D721Med (cell line): ENCODE data around the gene MYO1G.
A peak's percentile ranks its signal among the peaks of the same experiment; 100 is the strongest.

Source experiments
- DNase-seq: peaks from one replicate; pipeline ENCODE4 v3.0.0; 2011; ENCODE audit warnings: low spot score; ENCODE audit not compliant: insufficient read length
- FAIRE-seq: peaks from 2 replicates; lab custom pipeline; 2011; peaks lifted over from hg19 to GRCh38; lab: Jason Lieb, UNC
- CTCF ChIP-seq: IDR thresholded peaks from 2 replicates; pipeline ENCODE4 v1.5.1; 2012; ENCODE audit warnings: mild to moderate bottlenecking, control low read depth; ENCODE audit not compliant: insufficient read depth; ENCODE audit errors: missing control alignments

Gene MYO1G

GRCh38 chr7:44964384-44964830 is 14.4 kb downstream of the MYO1G start:
- no peak for FAIRE-seq
- TF ChIP-seq CTCF: peak; percentile 32
- DNase-seq: no peak

- DNase-seq (no peak), FAIRE-seq (no peak)
- TF ChIP-seq CTCF: no peak
Observed at GRCh38 chr7:44963364-44964290, 15.2 kb downstream of the MYO1G start.

DNA sequence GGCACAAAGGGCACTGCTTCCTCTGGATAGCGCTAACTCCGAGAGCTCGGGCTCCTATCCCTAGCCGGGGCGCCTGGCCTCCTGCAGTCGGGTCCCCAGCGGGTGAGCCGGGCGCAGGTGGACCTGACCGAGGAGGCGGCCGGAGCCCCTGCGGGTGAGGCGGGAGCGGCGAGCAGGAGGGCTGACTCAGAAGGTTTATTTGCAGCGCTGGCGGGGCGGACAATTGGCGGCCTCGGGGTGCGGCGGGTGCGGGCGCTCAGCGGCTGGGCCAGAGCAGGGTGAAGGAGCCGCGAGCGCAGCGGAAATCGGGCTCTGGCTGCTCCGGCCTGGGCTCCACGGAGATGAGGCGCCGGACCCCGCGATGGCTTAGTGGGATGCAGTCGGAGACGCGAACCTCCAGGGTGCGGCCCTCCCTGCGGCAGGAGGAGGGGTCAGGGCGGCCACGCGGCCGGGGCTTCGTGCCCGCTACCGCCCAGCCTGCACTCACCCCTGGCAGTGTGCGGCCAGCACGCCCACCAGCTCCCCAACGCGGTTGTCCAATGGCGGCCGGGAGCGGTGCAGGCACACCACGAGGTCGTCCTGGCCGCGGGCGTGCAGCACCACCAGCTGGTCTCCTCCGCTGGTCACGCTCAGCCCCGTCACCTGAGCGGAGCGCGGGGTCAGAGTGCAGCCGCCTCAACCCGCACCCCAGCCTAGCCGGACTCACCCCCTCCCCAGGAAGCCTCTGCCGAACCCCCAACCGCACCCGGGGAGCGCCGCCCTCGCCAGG is 16.1 kb downstream of the MYO1G start:
- no peak for FAIRE-seq
- TF ChIP-seq CTCF: no peak
- DNase-seq: no peak

DNA sequence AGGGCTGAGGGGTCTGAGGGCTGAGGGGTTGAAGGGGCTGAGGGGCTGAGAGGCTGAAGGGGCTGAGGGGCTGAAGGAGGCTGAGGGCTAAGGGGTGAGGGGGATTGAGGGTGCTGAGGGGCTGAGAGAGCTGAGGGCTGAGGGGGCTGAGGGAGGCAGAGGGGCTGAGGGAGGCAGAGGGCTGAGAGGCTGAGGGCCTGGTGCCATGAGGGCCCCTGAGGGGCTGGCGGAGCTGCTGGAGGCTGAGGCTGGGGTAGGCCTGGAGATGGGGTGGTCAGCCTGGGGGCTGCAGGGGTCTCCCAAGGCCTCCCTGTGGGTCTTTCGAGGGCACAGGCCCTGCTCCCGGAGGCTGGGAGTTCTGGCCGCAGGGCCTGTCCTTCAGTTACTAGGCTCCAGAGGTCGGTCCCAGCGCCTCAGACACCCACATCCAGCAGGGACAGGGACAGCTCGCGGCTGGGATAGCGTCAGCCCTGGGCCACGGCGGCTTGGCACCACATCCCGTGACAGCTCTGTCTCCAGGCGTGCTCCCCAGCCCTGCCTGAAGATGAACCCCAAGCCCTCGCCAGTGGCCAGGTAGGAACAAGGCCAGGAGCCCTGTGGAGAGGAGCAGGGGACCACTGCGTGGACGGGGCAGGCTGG is 16.9 kb downstream of the MYO1G start:
- no peak for TF ChIP-seq CTCF
- DNase-seq (no peak), FAIRE-seq (no peak)

DNA sequence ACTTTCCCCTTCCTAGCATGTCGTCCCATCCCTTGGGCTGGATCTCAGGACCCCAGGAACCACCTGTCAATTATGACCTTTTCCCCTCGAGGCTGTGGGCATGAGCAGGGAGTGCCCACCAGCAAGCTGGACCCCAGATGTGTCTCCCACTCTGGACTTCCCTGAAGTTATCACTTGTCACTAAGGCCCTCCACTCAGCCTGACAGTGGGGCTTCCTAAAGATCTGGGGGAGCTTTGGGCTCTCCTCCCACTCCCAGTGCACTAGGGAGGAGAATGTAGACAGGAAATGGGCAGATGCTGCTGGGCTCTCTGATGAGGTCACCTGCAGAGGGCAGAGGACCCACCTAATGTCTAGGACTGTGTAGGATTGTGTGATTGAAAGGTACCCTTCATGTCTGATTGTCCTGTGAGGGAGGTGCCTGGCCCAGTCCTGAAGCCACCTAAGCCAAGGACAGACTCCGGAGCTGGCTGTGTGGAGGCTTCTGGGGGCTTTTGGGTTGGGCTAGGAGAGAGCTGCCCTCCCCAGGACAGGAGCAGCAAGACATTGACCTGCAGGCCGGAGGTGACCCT is 18.7 kb downstream of the MYO1G start:
- DNase-seq (no peak), FAIRE-seq (no peak)
- no peak for TF ChIP-seq CTCF

GRCh38 chr7:44959433-44959951 is 19.3 kb downstream of the MYO1G start:
- DNase-seq (no peak), FAIRE-seq (no peak)
- TF ChIP-seq CTCF: no peak
